GM23338 (cell line): ENCODE measurements around the gene TTC16. TPM values are rescaled to one million over a fixed set of nuclear protein-coding genes. Genes with fewer than 3 reads are reported as not detected.

Experiments used
- ATAC-seq: fragments of 200-7000 bp; cut with Tn5 transposase; 3 replicates; pipeline ENCODE4 v1.9.1; 2020
- DNase-seq: peaks from one replicate; pipeline ENCODE4 v3.0.0-alpha.2; 2015; ENCODE audit warnings: low spot score
- H2AFZ ChIP-seq: fragments of 200-600 bp; sonication (generic); 2 replicates; pipeline ENCODE4 v1.8.0; 2016; ENCODE audit warnings: antibody characterized with exemption, mild to moderate bottlenecking, moderate library complexity
- H3F3A ChIP-seq: fragments of 200-600 bp; sonication (generic); replicated peaks from 2 replicates; pipeline ENCODE4 v1.8.0; 2017; ENCODE audit warnings: antibody characterized with exemption, mixed run types, low read depth
- H3K27ac ChIP-seq: fragments of 200-600 bp; sonication (generic); 2 replicates; pipeline ENCODE4 v1.6.1; 2016; ENCODE audit warnings: low read depth
- H3K27me3 ChIP-seq: fragments of 200-600 bp; sonication (generic); 2 replicates; pipeline ENCODE4 v1.8.0; 2016; ENCODE audit warnings: mild to moderate bottlenecking, mixed run types, moderate library complexity; ENCODE audit not compliant: insufficient read depth
- H3K36me3 ChIP-seq: fragments of 200-600 bp; sonication (generic); 2 replicates; pipeline ENCODE4 v1.8.0; 2016; ENCODE audit warnings: mild to moderate bottlenecking; ENCODE audit not compliant: insufficient read depth
- H3K4me1 ChIP-seq: fragments of 200-600 bp; sonication (generic); 2 replicates; pipeline ENCODE4 v1.8.0; 2016; ENCODE audit warnings: mild to moderate bottlenecking, moderate library complexity; ENCODE audit not compliant: insufficient read depth
- H3K4me2 ChIP-seq: fragments of 200-600 bp; sonication (generic); 2 replicates; pipeline ENCODE4 v1.7.1; 2017; ENCODE audit warnings: mixed run types
- H3K4me3 ChIP-seq: fragments of 200-600 bp; sonication (generic); 2 replicates; pipeline ENCODE4 v1.6.1; 2016; ENCODE audit warnings: mixed run types
- H3K79me2 ChIP-seq: fragments of 200-600 bp; sonication (generic); replicated peaks from 2 replicates; pipeline ENCODE4 v1.8.0; 2017; ENCODE audit warnings: mild to moderate bottlenecking; ENCODE audit not compliant: insufficient read depth
- H3K9me2 ChIP-seq: fragments of 200-600 bp; sonication (generic); 2 replicates; pipeline ENCODE4 v1.8.0; 2017; ENCODE audit not compliant: insufficient read depth
- H4K20me1 ChIP-seq: fragments of 200-600 bp; sonication (generic); replicated peaks from 2 replicates; pipeline ENCODE4 v1.8.0; 2017; ENCODE audit warnings: mild to moderate bottlenecking; ENCODE audit not compliant: insufficient read depth
- H3K27ac Mint-ChIP-seq: 2 replicates; pipeline ENCODE4 v1.8.0; 2020; ENCODE audit warnings: inconsistent platforms, mild to moderate bottlenecking, moderate library complexity, mixed read lengths
- H3K27me3 Mint-ChIP-seq: 3 replicates; pipeline ENCODE4 v1.8.0; 2022; ENCODE audit warnings: low read depth, mild to moderate bottlenecking, moderate library complexity, mixed read lengths, inconsistent platforms; ENCODE audit not compliant: insufficient read depth, poor library complexity
- H3K36me3 Mint-ChIP-seq: 3 replicates; pipeline ENCODE4 v1.8.0; 2021; ENCODE audit warnings: low read depth, mild to moderate bottlenecking, inconsistent platforms, moderate library complexity, mixed read lengths
- H3K4me1 Mint-ChIP-seq: 3 replicates; pipeline ENCODE4 v1.8.0; 2020; ENCODE audit warnings: mild to moderate bottlenecking, inconsistent platforms, mixed read lengths
- H3K4me3 Mint-ChIP-seq: 3 replicates; pipeline ENCODE4 v1.8.0; 2021; ENCODE audit warnings: moderate library complexity, mild to moderate bottlenecking, inconsistent platforms, mixed read lengths
- H3K9me3 Mint-ChIP-seq: 3 replicates; pipeline ENCODE4 v1.8.0; 2020; ENCODE audit warnings: moderate library complexity, mild to moderate bottlenecking, inconsistent platforms, mixed read lengths
- CREB1 ChIP-seq: fragments of 250-450 bp; sonication (Bioruptor Pico); IDR thresholded peaks from 2 replicates; pipeline ENCODE4 v1.5.0; 2020; ENCODE audit warnings: low read depth, mild to moderate bottlenecking, moderate library complexity
- CTCF ChIP-seq, 2 experiments: fragments of 200-600 bp in 1 of 2; sonication (generic) in 1 of 2; conservative IDR thresholded peaks; 2 replicates each; pipeline versions ENCODE4 v1.5.1 to v1.6.1; 2016 to 2017; ENCODE audit warnings: antibody characterized with exemption in 2 of 2, low read depth in 2 of 2, mild to moderate bottlenecking in 2 of 2, moderate library complexity in 1 of 2
- ETS1 ChIP-seq: IDR thresholded peaks from 2 replicates; pipeline ENCODE4 v1.6.1; 2016; ENCODE audit warnings: antibody characterized with exemption
- EZH2 ChIP-seq: fragments of 200-600 bp; sonication (generic); IDR thresholded peaks from one replicate; pipeline ENCODE4 v1.8.0; 2017; ENCODE audit warnings: antibody characterized with exemption, mild to moderate bottlenecking, low read depth; ENCODE audit not compliant: unreplicated experiment
- EZH2phosphoT487 ChIP-seq: fragments of 200-600 bp; sonication (generic); IDR thresholded peaks from one replicate; pipeline ENCODE4 v1.8.1; 2018; ENCODE audit warnings: antibody characterized with exemption; ENCODE audit not compliant: unreplicated experiment
- JUNB ChIP-seq: IDR thresholded peaks from one replicate; pipeline ENCODE4 v1.6.1; 2016; ENCODE audit warnings: antibody characterized with exemption; ENCODE audit not compliant: unreplicated experiment
- NANOG ChIP-seq: IDR thresholded peaks from 2 replicates; pipeline ENCODE4 v1.6.1; 2016; ENCODE audit warnings: antibody characterized with exemption, borderline replicate concordance
- POLR2AphosphoS5 ChIP-seq: IDR thresholded peaks from 2 replicates; pipeline ENCODE4 v1.6.1; 2016; ENCODE audit warnings: antibody characterized with exemption, low read depth
- REST ChIP-seq: IDR thresholded peaks from one replicate; pipeline ENCODE4 v1.6.1; 2018; ENCODE audit warnings: antibody characterized with exemption; ENCODE audit not compliant: unreplicated experiment
- STAT1 ChIP-seq: IDR thresholded peaks from one replicate; pipeline ENCODE4 v1.6.1; 2016; ENCODE audit warnings: antibody characterized with exemption; ENCODE audit not compliant: unreplicated experiment
- ZNF114 ChIP-seq: fragments of 250-450 bp; sonication (Bioruptor Pico); IDR thresholded peaks from 2 replicates; pipeline ENCODE4 v1.5.0; 2020; ENCODE audit warnings: mild to moderate bottlenecking, moderate library complexity
- ZNF331 ChIP-seq: fragments of 250-450 bp; sonication (Bioruptor Pico); IDR thresholded peaks from 2 replicates; pipeline ENCODE4 v1.5.0; 2020; ENCODE audit warnings: low read depth, mild to moderate bottlenecking, moderate library complexity
- ZNF462 ChIP-seq: fragments of 250-450 bp; sonication (Bioruptor Pico); IDR thresholded peaks from 2 replicates; pipeline ENCODE4 v1.5.0; 2020; ENCODE audit warnings: mild to moderate bottlenecking, moderate library complexity
- polyA plus RNA-seq: library from polyadenylated mRNA; unstranded; fragments of >200 nt; fragmentation: Nextera tagmentation; extraction: Ambion mirVana; gene quantifications from 2 replicates; pipeline ENCODE4 v1.2.1, GENCODE V29; 2016
- total RNA-seq: library from RNA; depleted of rRNA; stranded (reverse); fragments of >200 nt; shearing (Covaris generic); gene quantifications from 2 replicates; pipeline ENCODE4 v1.2.3, GENCODE V29; 2014

TTC16 gene
- total and polyA plus RNA-seq, 2 experiments from 2014 or later: not detected

- Histone ChIP-seq H3K4me1 (peaks cover 5% of the 10 kb centered on the region; the same call in 1 of the 2 replicates), H3K79me2 (no peaks in the 10 kb centered on the region), H4K20me1 (no peaks in the 10 kb centered on the region), H3F3A (0 out of 2 replicates have a peak, but pooled peaks cover 5% of the 10 kb centered on the region), H3K27me3 (no peaks in the 10 kb centered on the region), H3K4me2 (peak overlapping the region; percentile 43; the same call in 1 of the 2 replicates), H3K9me2 (no peaks in the 10 kb centered on the region), H3K4me3 (no peak overlapping the region), H3K27ac (no peak overlapping the region), H3K36me3 (no peaks in the 10 kb centered on the region), H2AFZ (no peak overlapping the region)
- Mint-ChIP-seq H3K4me1 (peaks cover 17% of the 10 kb centered on the region), H3K27ac (no peak overlapping the region), H3K9me3 (peaks cover 4% of the 10 kb centered on the region; the same call in 2 of the 3 replicates), H3K4me3 (no peak overlapping the region), H3K27me3 (peaks cover 6% of the 10 kb centered on the region), H3K36me3 (no peaks in the 10 kb centered on the region; the same call in 2 of the 3 replicates)
- TF ChIP-seq CTCF (conservative IDR thresholded peaks at IDR 0.05; ENCODE audit: low read depth in 2 of 2): no peak
- no peak for TF ChIP-seq ZNF462 (CRISPR knock-in tag)
- no peak for TF ChIP-seq CREB1 (CRISPR knock-in tag)
- TF ChIP-seq JUNB: no peak
- TF ChIP-seq ZNF114 (CRISPR knock-in tag): no peak
- no peak for TF ChIP-seq ZNF331 (CRISPR knock-in tag)
- TF ChIP-seq NANOG: no peak
- TF ChIP-seq REST: no peak
- TF ChIP-seq EZH2: no peak
- no peak for TF ChIP-seq STAT1
- no peak for TF ChIP-seq ETS1
- TF ChIP-seq POLR2AphosphoS5: no peak
- TF ChIP-seq EZH2phosphoT487: no peak
- no peak for DNase-seq
- ATAC-seq: no peak
Observed at GRCh38 chr9:127705577-127706379, 10.1 kb upstream of the TTC16 start.
